Measurements from ENCODE around the gene TECR.
"Not testable (repeated sequence)": the region's sequence is repeated elsewhere in the genome, so short reads cannot be mapped to it uniquely, and the experiment has no call there.

TECR gene

GRCh38 chr19:14529254-14530004 lies at the start of gene TECR:
TSS of gene TECR (plus strand) at chr19:14529594. CDS start at chr19:14529697, 103 bp downstream.
- peak; percentile 99 for DNase-seq

GRCh38 chr19:14479975-14480699 lies 49.3 kb upstream of the TECR start:
- DNase-seq: no peak

- no peak for DNase-seq
Observed at GRCh38 chr19:14480700-14481079, 48.7 kb upstream of the TECR start.

GRCh38 chr19:14482172-14482941 lies 47.0 kb upstream of the TECR start:
- DNase-seq: no peak

- DNase-seq: no peak
Observed at GRCh38 chr19:14487370-14488125, 41.8 kb upstream of the TECR start.

GRCh38 chr19:14492756-14493337 lies 36.5 kb upstream of the TECR start:
- DNase-seq: no peak

- no peak for DNase-seq
Observed at GRCh38 chr19:14494411-14494810, 35.0 kb upstream of the TECR start.

- no peak for DNase-seq
Observed at GRCh38 chr19:14494910-14495671, 34.3 kb upstream of the TECR start.

GRCh38 chr19:14495672-14496028 lies 33.7 kb upstream of the TECR start:
- DNase-seq: no peak

GRCh38 chr19:14496029-14496833 lies 33.2 kb upstream of the TECR start, which contains the start of gene GIPC1:
TSS of gene GIPC1 (minus strand) at chr19:14496127. CDS start at chr19:14482976, 13,151 bp downstream.
- DNase-seq: peak; percentile 96

- no peak for DNase-seq
Observed at GRCh38 chr19:14496834-14497227, 32.6 kb upstream of the TECR start.

- DNase-seq: no peak
Observed at GRCh38 chr19:14497228-14497921, 32.0 kb upstream of the TECR start.

- DNase-seq: no peak
Observed at GRCh38 chr19:14502334-14503092, 26.9 kb upstream of the TECR start.

GRCh38 chr19:14503285-14503684 lies 26.1 kb upstream of the TECR start:
- no peak for DNase-seq

GRCh38 chr19:14504575-14504974 lies 24.8 kb upstream of the TECR start:
- DNase-seq: not testable (repeated sequence)

GRCh38 chr19:14505488-14506239 lies 23.7 kb upstream of the TECR start:
- peak; percentile 37 for DNase-seq

GRCh38 chr19:14507704-14508542 lies 21.5 kb upstream of the TECR start:
- DNase-seq: no peak

Measured in NCI-H1694 (cell line).